Fibroblast of villous mesenchyme (primary cell): Measurements from ENCODE around the gene IFNAR2. TPM values are rescaled to one million over a fixed set of nuclear protein-coding genes. Genes with fewer than 3 reads are reported as not detected.

Experiments
- DNase-seq: peaks from one replicate; pipeline ENCODE4 v3.0.0-alpha.2; 2010; ENCODE audit warnings: low read depth
- H3K4me3 ChIP-seq: 2 replicates; pipeline ENCODE4 v1.5.1; 2011; ENCODE audit warnings: low read depth, mild to moderate bottlenecking, low read length
- total RNA-seq: library from RNA; depleted of rRNA; stranded (reverse); fragments of >200 nt; gene quantifications from 2 replicates; pipeline ENCODE4 v1.2.3, GENCODE V29; 2012
- TF ChIP-seq, protein P1 (sequence below): IDR thresholded peaks from 2 replicates; pipeline ENCODE4 v1.5.1; 2012; ENCODE audit warnings: low read depth, mild to moderate bottlenecking, low read length; ENCODE audit not compliant: insufficient read depth

The IFNAR2 gene
- total RNA-seq, 1 donor: 5.2 TPM

- TF ChIP-seq, protein P1, sequence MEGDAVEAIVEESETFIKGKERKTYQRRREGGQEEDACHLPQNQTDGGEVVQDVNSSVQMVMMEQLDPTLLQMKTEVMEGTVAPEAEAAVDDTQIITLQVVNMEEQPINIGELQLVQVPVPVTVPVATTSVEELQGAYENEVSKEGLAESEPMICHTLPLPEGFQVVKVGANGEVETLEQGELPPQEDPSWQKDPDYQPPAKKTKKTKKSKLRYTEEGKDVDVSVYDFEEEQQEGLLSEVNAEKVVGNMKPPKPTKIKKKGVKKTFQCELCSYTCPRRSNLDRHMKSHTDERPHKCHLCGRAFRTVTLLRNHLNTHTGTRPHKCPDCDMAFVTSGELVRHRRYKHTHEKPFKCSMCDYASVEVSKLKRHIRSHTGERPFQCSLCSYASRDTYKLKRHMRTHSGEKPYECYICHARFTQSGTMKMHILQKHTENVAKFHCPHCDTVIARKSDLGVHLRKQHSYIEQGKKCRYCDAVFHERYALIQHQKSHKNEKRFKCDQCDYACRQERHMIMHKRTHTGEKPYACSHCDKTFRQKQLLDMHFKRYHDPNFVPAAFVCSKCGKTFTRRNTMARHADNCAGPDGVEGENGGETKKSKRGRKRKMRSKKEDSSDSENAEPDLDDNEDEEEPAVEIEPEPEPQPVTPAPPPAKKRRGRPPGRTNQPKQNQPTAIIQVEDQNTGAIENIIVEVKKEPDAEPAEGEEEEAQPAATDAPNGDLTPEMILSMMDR: no peak
- H3K4me3 ChIP-seq: no peak overlapping the region
- no peak for DNase-seq
Measured at GRCh38 chr21:33197496-33197895, 32.2 kb upstream of the IFNAR2 start.

GRCh38 chr21:33198346-33199099, 31.2 kb upstream of the IFNAR2 start:
- DNase-seq: peak; percentile 11
- TF ChIP-seq, protein P1: no peak
- no peak overlapping the region for H3K4me3 ChIP-seq

- TF ChIP-seq, protein P1: no peak
- DNase-seq: no peak
- no peak overlapping the region for H3K4me3 ChIP-seq
Measured at GRCh38 chr21:33199100-33199464, 30.7 kb upstream of the IFNAR2 start.

GRCh38 chr21:33199516-33200217, 30.1 kb upstream of the IFNAR2 start:
- no peak overlapping the region for H3K4me3 ChIP-seq
- TF ChIP-seq, protein P1: peak; percentile 77
- DNase-seq: peak; percentile 96

- no peak overlapping the region for H3K4me3 ChIP-seq
- DNase-seq: peak; percentile 14
- TF ChIP-seq, protein P1: no peak
Measured at GRCh38 chr21:33201956-33202355, 27.8 kb upstream of the IFNAR2 start.

DNA sequence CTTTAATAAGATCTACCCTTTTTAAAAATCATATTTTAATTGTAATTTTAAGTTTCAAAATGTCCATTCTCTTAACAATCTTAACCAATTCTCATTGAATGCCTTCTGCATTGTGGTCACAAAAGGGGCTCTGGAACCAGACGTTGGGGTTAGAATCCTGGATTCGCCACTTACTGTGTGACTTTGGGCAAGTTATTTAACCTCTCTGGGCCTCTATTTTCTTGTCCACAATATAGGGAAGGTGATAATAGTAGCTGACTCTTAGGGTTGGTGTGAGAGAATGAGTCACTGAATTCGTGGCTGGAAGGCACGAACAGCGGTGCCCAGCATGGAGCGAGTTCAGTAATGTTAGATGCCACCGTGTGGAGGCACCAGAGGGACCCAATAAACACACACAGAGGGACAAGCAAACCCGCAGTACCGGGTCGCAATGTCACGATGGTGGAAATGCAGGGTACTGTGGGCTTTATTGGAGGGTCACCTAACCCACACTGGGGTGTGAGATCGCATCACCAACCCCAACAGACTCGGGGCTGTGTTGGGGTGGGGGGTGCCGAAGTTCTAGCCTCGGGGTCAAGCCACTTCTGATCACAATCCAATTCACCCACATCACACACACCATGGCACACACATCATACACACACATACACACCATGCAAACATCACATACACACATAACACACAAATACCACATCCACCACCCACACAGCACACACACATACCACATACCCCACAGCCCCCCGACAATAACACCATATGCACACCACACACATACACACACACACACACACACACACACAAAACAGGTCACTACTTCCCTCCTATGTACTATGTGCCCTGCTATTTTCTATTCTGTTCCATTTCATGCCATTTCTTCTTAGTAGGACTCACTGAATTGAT, 27.0 kb upstream of the IFNAR2 start:
- no peak overlapping the region for H3K4me3 ChIP-seq
- no peak for DNase-seq
- TF ChIP-seq, protein P1: no peak
